Measurements from ENCODE around the gene ZMYM4. TPM values are rescaled to one million over a fixed set of nuclear protein-coding genes. Genes with fewer than 3 reads are reported as not detected.

ZMYM4 gene
- total RNA-seq, 3 donors from 2014 or later (not counting 1 experiment from before 2014, with no cell fraction given), result 41.0 to 48.0 (median 45.8) TPM

DNA sequence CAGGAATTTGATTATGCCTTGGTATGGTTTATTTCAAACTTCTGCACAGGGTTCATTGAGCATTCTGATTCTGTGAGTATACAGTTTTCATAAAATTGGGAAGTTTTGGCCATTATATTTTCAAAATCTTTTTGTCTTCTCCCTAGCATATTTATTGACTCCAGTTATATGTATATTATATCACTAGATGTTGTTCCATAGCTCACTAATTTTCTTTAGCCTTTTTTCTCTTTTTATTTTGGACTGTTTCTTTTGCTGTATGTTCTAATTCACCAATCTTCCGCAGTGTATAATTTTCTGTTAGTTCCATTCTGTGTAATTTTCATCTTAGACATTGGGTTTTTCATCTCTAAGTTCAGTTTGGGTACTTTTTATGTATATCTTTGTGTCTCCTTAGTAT lies 31.9 kb downstream of the ZMYM4 start:
- no peak for ATAC-seq
- no peaks in the 10 kb centered on the region for H3K27me3 Mint-ChIP-seq (ENCODE audit: low read depth in 2 of 2)
- Histone ChIP-seq H3K36me3 (ENCODE audit: control insufficient read depth, insufficient read depth, low read length) (peaks cover 2% of the 10 kb centered on the region), H3K9me3 (ENCODE audit: control insufficient read depth, insufficient read depth, low read length) (no peaks in the 10 kb centered on the region), H3K27me3 (ENCODE audit: control insufficient read depth, insufficient read depth, low read length) (no peaks in the 10 kb centered on the region), H3K4me1 (ENCODE audit: control insufficient read depth, insufficient read depth, low read length) (no peaks in the 10 kb centered on the region), H3K27ac (ENCODE audit: low read length) (no peak overlapping the region), H3K4me3 (ENCODE audit: low read length) (no peak overlapping the region)
- no CpG with 5 or more reads among the region's 1 CpG for WGBS (ENCODE audit: insufficient coverage)
- no peak for DNase-seq
- TF ChIP-seq, protein P1, sequence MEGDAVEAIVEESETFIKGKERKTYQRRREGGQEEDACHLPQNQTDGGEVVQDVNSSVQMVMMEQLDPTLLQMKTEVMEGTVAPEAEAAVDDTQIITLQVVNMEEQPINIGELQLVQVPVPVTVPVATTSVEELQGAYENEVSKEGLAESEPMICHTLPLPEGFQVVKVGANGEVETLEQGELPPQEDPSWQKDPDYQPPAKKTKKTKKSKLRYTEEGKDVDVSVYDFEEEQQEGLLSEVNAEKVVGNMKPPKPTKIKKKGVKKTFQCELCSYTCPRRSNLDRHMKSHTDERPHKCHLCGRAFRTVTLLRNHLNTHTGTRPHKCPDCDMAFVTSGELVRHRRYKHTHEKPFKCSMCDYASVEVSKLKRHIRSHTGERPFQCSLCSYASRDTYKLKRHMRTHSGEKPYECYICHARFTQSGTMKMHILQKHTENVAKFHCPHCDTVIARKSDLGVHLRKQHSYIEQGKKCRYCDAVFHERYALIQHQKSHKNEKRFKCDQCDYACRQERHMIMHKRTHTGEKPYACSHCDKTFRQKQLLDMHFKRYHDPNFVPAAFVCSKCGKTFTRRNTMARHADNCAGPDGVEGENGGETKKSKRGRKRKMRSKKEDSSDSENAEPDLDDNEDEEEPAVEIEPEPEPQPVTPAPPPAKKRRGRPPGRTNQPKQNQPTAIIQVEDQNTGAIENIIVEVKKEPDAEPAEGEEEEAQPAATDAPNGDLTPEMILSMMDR (IDR thresholded peaks at IDR 0.05), result no peak
- intact Hi-C loops (cut with micrococcal nuclease), result no loop called here
- H3K36me3 Mint-ChIP-seq, result no peaks in the 10 kb centered on the region
- H3K4me3 Mint-ChIP-seq, result no peak overlapping the region
- no peaks in the 10 kb centered on the region for H3K9me3 Mint-ChIP-seq
- H3K27ac Mint-ChIP-seq, result no peak overlapping the region
- H3K4me1 Mint-ChIP-seq, result peaks cover 13 to 15% of the 10 kb centered on the region in 2 donors

DNA sequence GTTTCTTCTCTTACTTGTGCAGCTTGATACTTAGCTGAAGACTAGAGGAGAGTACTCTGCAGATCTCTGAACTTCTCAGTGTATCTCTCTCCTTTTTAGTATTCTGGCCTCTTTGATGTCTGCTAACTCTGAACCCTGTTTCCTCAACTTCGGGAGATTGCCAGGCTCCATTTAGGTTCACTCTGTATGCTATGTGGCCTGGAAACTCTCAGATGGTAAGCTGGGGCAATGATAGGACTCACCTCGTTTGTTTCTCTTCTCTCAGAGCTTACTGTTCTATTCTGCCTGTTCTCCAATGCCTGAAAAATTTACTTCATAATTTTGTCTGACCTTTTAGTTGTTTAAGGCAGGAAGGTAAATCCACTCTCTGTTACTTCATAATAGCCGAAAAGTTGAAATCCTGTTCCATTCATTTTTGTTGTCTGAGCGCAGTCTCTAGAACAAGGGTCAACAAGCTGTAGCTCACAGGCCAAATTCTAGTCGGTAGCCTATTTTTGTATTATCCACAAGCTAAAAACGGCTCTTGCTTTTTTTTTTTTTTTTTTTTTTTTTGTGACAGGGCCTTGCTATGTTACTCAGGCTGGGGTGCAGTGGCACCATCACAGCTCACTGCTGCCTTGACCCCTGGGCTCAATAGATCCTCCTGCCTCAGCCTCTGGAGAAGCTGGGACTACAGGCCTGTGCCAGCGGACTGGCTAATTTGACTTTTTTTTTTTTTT lies 33.3 kb downstream of the ZMYM4 start:
- Histone ChIP-seq H3K4me1 (ENCODE audit: control insufficient read depth, insufficient read depth, low read length) (no peaks in the 10 kb centered on the region), H3K27me3 (ENCODE audit: control insufficient read depth, insufficient read depth, low read length) (no peaks in the 10 kb centered on the region), H3K9me3 (ENCODE audit: control insufficient read depth, insufficient read depth, low read length) (no peaks in the 10 kb centered on the region), H3K36me3 (ENCODE audit: control insufficient read depth, insufficient read depth, low read length) (peaks cover 2% of the 10 kb centered on the region), H3K27ac (ENCODE audit: low read length) (no peak overlapping the region), H3K4me3 (ENCODE audit: low read length) (no peak overlapping the region)
- WGBS (ENCODE audit: insufficient coverage), result 80% methylated on average over 7 of the region's 7 CpGs
- TF ChIP-seq, protein P1 (IDR thresholded peaks at IDR 0.05), result no peak
- Mint-ChIP-seq H3K27ac (no peak overlapping the region), H3K27me3 (ENCODE audit: low read depth in 2 of 2) (no peaks in the 10 kb centered on the region), H3K36me3 (no peaks in the 10 kb centered on the region), H3K4me3 (no peak overlapping the region), H3K9me3 (no peaks in the 10 kb centered on the region), H3K4me1 (peaks cover 15% of the 10 kb centered on the region in 2 donors)
- ATAC-seq, result no peak
- no peak for DNase-seq
- intact Hi-C loops (cut with micrococcal nuclease), result no loop called here

DNA sequence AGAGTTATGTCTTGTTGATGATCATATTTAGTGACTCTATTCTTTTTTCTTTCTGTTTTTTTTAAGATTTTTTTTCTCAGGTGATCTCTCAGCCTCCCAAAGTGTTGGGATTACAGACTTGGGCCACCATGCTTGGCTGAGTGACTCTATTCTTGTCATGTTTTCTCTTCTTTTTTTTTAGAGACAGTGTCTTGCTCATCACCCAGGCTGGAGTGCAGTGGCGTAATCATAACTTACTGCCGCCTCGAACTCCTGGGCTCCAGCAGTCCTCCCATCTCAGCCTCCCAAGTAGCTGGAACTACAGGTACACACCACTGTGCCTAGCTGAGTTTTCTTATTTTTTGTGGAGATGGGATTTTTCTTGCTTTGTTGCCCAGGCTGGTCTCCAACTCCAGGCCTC lies 36.9 kb downstream of the ZMYM4 start:
- H3K27me3 ChIP-seq (ENCODE audit: control insufficient read depth, insufficient read depth, low read length), result no peaks in the 10 kb centered on the region
- H3K9me3 Mint-ChIP-seq, result no peaks in the 10 kb centered on the region
- H3K4me1 Mint-ChIP-seq, result peaks cover 4 to 9% of the 10 kb centered on the region in 2 donors
- peak overlapping the region in 1 of 2 donors; percentile 39 for H3K27ac Mint-ChIP-seq
- H3K36me3 Mint-ChIP-seq, result no peaks in the 10 kb centered on the region
- H3K4me3 Mint-ChIP-seq, result no peak overlapping the region
- H3K27me3 Mint-ChIP-seq (ENCODE audit: low read depth in 2 of 2), result no peaks in the 10 kb centered on the region
- intact Hi-C loops (cut with micrococcal nuclease), result no loop called here
- no peak for DNase-seq
- no peaks in the 10 kb centered on the region for H3K4me1 ChIP-seq (ENCODE audit: control insufficient read depth, insufficient read depth, low read length)
- no peak for ATAC-seq
- 93% methylated on average over 3 of the region's 3 CpGs for WGBS (ENCODE audit: insufficient coverage)
- no peak overlapping the region for H3K27ac ChIP-seq (ENCODE audit: low read length)
- no peaks in the 10 kb centered on the region for H3K9me3 ChIP-seq (ENCODE audit: control insufficient read depth, insufficient read depth, low read length)
- no peak overlapping the region for H3K4me3 ChIP-seq (ENCODE audit: low read length)
- H3K36me3 ChIP-seq (ENCODE audit: control insufficient read depth, insufficient read depth, low read length), result no peaks in the 10 kb centered on the region
- TF ChIP-seq, protein P1 (IDR thresholded peaks at IDR 0.05), result no peak

DNA sequence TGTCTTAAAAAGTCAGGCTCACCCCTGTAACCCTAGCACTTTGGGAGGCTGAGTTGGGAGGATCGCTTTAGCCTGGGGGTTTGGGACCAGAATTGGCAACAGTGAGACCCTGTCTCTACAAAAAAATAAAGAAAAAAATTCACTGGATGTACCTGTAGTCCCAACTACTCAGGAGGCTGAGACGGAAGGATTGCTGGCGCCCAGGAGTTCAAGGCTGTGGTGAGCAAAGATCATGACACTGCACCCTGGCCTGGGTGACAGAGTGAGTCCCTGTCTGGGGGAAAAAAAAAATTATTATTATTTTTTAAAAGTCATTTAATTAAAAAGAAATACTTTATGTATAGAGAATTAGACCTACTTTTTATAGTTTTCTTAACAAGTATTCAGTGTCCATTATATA lies 47.1 kb downstream of the ZMYM4 start:
- peaks cover 2% of the 10 kb centered on the region for H3K36me3 ChIP-seq (ENCODE audit: control insufficient read depth, insufficient read depth, low read length)
- WGBS (ENCODE audit: insufficient coverage), result 96% methylated on average over 3 of the region's 3 CpGs
- Mint-ChIP-seq H3K36me3 (no peaks in the 10 kb centered on the region), H3K4me1 (peaks cover 7 to 11% of the 10 kb centered on the region in 2 donors), H3K9me3 (no peaks in the 10 kb centered on the region), H3K4me3 (no peak overlapping the region), H3K27me3 (ENCODE audit: low read depth in 2 of 2) (no peaks in the 10 kb centered on the region), H3K27ac (no peak overlapping the region)
- H3K27me3 ChIP-seq (ENCODE audit: control insufficient read depth, insufficient read depth, low read length), result no peaks in the 10 kb centered on the region
- H3K27ac ChIP-seq (ENCODE audit: low read length), result no peak overlapping the region
- TF ChIP-seq, protein P1 (IDR thresholded peaks at IDR 0.05), result no peak
- H3K9me3 ChIP-seq (ENCODE audit: control insufficient read depth, insufficient read depth, low read length), result no peaks in the 10 kb centered on the region
- intact Hi-C loops (cut with micrococcal nuclease), result no loop called here
- H3K4me3 ChIP-seq (ENCODE audit: low read length), result no peak overlapping the region
- ATAC-seq (no peak), DNase-seq (no peak)
- H3K4me1 ChIP-seq (ENCODE audit: control insufficient read depth, insufficient read depth, low read length), result no peaks in the 10 kb centered on the region

All from natural killer cell (primary cell).